Endometrial microvascular endothelial cells (primary cell): ENCODE data around the gene SLC6A17. TPM values are rescaled to one million over a fixed set of nuclear protein-coding genes. Genes with fewer than 3 reads are reported as not detected.

Experiments used
- in situ Hi-C: cut with HindIII; loops from 2 replicates; pipeline ENCODE4 v1.10.0; 2017; ENCODE audit warnings: low sequenced_read_pairs, low pct_unique_long_range_greater_than_20kb; ENCODE audit errors: inconsistent ontology term
- total RNA-seq: library from RNA; depleted of rRNA; stranded (reverse); fragments of >200 nt; gene quantifications from one replicate; pipeline ENCODE4 v1.2.3, GENCODE V29; 2015; ENCODE audit errors: inconsistent ontology term

SLC6A17 gene
- total RNA-seq, 1 donor from 2014 or later = under 0.01 TPM

DNA sequence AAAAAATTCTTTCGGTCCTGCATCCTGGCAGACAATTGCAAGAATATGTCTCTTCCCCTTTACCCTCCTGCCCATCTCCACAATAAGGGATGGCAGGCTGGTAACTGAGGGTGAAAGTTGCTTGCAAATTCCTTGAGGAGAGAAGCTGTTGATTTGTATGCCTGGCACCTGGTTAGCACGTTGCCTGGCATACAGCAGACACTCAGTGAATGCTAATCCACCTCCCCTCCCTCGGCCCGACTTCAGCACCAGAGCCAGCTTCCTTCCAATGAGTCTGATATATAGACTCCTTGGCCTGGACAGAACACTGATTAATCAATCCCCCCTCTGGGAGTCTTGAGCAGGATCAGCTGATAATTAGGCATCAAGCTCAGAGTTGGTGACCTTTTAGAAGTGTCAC is 99.0 kb downstream of the SLC6A17 start:
- in situ Hi-C loops = no loop called here

DNA sequence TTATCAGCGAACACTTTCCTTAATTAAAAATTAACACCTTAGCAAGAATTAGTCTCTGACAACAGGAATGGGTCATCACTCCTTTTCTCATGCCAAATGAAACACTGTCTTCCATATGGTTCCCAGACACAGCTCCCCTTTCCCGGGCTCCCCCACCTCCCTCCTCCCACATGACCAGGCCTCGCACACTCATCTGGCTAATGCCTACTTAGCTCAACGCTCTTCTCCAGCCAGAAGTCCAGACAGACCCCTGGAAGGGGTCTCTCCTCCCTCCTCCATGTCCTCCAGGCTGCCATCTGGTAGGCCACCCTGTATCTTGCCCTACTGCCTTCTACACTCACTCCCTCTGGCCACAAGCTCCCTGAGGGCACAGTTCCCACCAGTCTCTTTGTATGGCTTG is 99.7 kb downstream of the SLC6A17 start:
- in situ Hi-C loops = no loop called here

DNA sequence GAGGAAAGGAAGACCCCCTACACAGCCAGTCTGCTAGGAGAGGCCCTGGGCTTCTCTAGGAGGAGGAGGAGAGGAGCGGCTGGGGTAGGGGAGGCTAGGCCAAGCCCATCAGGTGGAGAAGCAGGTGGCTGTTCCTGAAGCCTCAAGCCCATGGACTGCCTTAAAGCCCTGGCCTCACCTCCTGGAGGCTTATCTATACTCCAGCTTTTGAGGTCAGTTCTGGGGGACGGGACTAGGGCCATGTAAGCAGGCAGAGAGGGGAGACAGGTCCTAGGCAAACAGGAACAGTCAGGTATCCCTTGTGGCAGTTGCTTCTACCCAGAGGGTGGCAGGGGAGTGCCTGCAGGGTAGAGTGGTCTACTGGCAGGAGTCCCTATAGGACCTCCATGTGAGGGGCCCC is 100.5 kb downstream of the SLC6A17 start:
- in situ Hi-C loops = no loop called here

Other genes starting within 250 kb of the SLC6A17 start
- gene CSF1, start 239.6 kb upstream of the SLC6A17 start, total RNA-seq = 8.9 TPM
- 38.9 TPM for gene AHCYL1, start 165.7 kb upstream of the SLC6A17 start, total RNA-seq
- gene STRIP1, start 115.9 kb upstream of the SLC6A17 start, total RNA-seq = 53.1 TPM
- gene ALX3, start 79.8 kb upstream of the SLC6A17 start, total RNA-seq = not detected
- not detected for gene UBL4B, start 38.1 kb upstream of the SLC6A17 start, total RNA-seq
- gene KCNC4, start 59.8 kb downstream of the SLC6A17 start, total RNA-seq = 3.3 TPM
- gene RBM15, start 188.9 kb downstream of the SLC6A17 start, total RNA-seq = 28.7 TPM
- 11.2 TPM for gene SLC16A4, start 240.5 kb downstream of the SLC6A17 start, total RNA-seq